H9 (cell line): Measurements from ENCODE around the gene TXNL4A. TPM values are rescaled to one million over a fixed set of nuclear protein-coding genes. Genes with fewer than 3 reads are reported as not detected.

ENCODE experiments used
- DNase-seq: peaks from one replicate; pipeline ENCODE4 v3.0.0-alpha.2; 2017
- H2AFZ ChIP-seq: one replicate; pipeline ENCODE4 v1.6.1; 2013; ENCODE audit warnings: mild to moderate bottlenecking, low read length, control low read depth, moderate library complexity
- H2AK5ac ChIP-seq: 2 replicates; pipeline ENCODE4 v1.6.1; 2013; ENCODE audit warnings: low read length, control low read depth, mixed read lengths; ENCODE audit not compliant: insufficient read length
- H2BK120ac ChIP-seq: one replicate; pipeline ENCODE4 v1.6.1; 2013; ENCODE audit warnings: low read depth, mild to moderate bottlenecking, low read length, control low read depth, inconsistent platforms; ENCODE audit not compliant: poor library complexity, severe bottlenecking
- H2BK12ac ChIP-seq: 2 replicates; pipeline ENCODE4 v1.6.1; 2013; ENCODE audit warnings: low read length, control low read depth, mixed read lengths, low read depth; ENCODE audit not compliant: insufficient read length
- H2BK15ac ChIP-seq: 2 replicates; pipeline ENCODE4 v1.6.1; 2013; ENCODE audit warnings: low read depth, low read length, control low read depth
- H2BK20ac ChIP-seq: one replicate; pipeline ENCODE4 v1.6.1; 2013; ENCODE audit warnings: low read depth, mild to moderate bottlenecking, low read length, control low read depth, inconsistent platforms; ENCODE audit not compliant: poor library complexity, severe bottlenecking
- H2BK5ac ChIP-seq: 2 replicates; pipeline ENCODE4 v1.6.1; 2013; ENCODE audit warnings: low read length, control low read depth, mixed read lengths; ENCODE audit not compliant: insufficient read length
- H3K14ac ChIP-seq: 2 replicates; pipeline ENCODE4 v1.6.1; 2013; ENCODE audit warnings: low read length, control low read depth; ENCODE audit not compliant: insufficient read depth
- H3K18ac ChIP-seq: 2 replicates; pipeline ENCODE4 v1.6.1; 2013; ENCODE audit warnings: low read depth, mild to moderate bottlenecking, mixed read lengths, low read length, control low read depth; ENCODE audit not compliant: insufficient read length
- H3K23ac ChIP-seq: 2 replicates; pipeline ENCODE4 v1.6.1; 2013; ENCODE audit warnings: low read length, control low read depth, mixed read lengths, low read depth; ENCODE audit not compliant: insufficient read length
- H3K23me2 ChIP-seq: 2 replicates; pipeline ENCODE4 v1.6.1; 2013; ENCODE audit warnings: low read depth, mild to moderate bottlenecking, mixed read lengths, low read length, control low read depth; ENCODE audit not compliant: insufficient read length, poor library complexity, severe bottlenecking
- H3K27ac ChIP-seq: 2 replicates; pipeline ENCODE4 v1.5.1; 2013; ENCODE audit warnings: low read length, control low read depth, mixed read lengths, low read depth; ENCODE audit not compliant: insufficient read length
- H3K27me3 ChIP-seq: 2 replicates; pipeline ENCODE4 v1.6.1; 2013; ENCODE audit warnings: low read length, control low read depth, inconsistent platforms; ENCODE audit not compliant: insufficient read depth
- H3K4ac ChIP-seq: 2 replicates; pipeline ENCODE4 v1.6.1; 2013; ENCODE audit warnings: low read depth, mild to moderate bottlenecking, control low read depth, inconsistent platforms, low read length, moderate library complexity
- H3K4me1 ChIP-seq: 2 replicates; pipeline ENCODE4 v1.6.1; 2013; ENCODE audit warnings: low read length, control low read depth, inconsistent platforms; ENCODE audit not compliant: insufficient read depth
- H3K4me2 ChIP-seq: 2 replicates; pipeline ENCODE4 v1.6.1; 2013; ENCODE audit warnings: low read length, control low read depth, mixed read lengths; ENCODE audit not compliant: insufficient read length, insufficient read depth
- H3K56ac ChIP-seq: 2 replicates; pipeline ENCODE4 v1.6.1; 2013; ENCODE audit warnings: low read depth, mild to moderate bottlenecking, mixed read lengths, low read length, control low read depth; ENCODE audit not compliant: insufficient read length
- H3K79me1 ChIP-seq: 2 replicates; pipeline ENCODE4 v1.6.1; 2013; ENCODE audit warnings: low read depth, mild to moderate bottlenecking, moderate library complexity, low read length, control low read depth, inconsistent platforms; ENCODE audit not compliant: insufficient read depth, poor library complexity, severe bottlenecking
- H3K79me2 ChIP-seq: 2 replicates; pipeline ENCODE4 v1.6.1; 2013; ENCODE audit warnings: low read length, control low read depth, inconsistent platforms; ENCODE audit not compliant: insufficient read depth
- H3K9ac ChIP-seq: 2 replicates; pipeline ENCODE4 v1.6.1; 2013; ENCODE audit warnings: low read length, control low read depth, mixed read lengths; ENCODE audit not compliant: insufficient read length; ENCODE audit errors: extremely low read depth
- H3K9me3 ChIP-seq: one replicate; pipeline ENCODE4 v1.6.1; 2013; ENCODE audit warnings: low read depth, low read length, inconsistent platforms; ENCODE audit not compliant: control insufficient read depth
- H3T11ph ChIP-seq: one replicate; pipeline ENCODE4 v1.6.1; 2013; ENCODE audit warnings: mild to moderate bottlenecking, low read length, control low read depth, inconsistent platforms
- H4K20me1 ChIP-seq: one replicate; pipeline ENCODE4 v1.6.1; 2013; ENCODE audit not compliant: control insufficient read depth, insufficient read length, insufficient read depth
- H4K5ac ChIP-seq: 2 replicates; pipeline ENCODE4 v1.6.1; 2013; ENCODE audit warnings: low read depth, mild to moderate bottlenecking, mixed read lengths, low read length, control low read depth; ENCODE audit not compliant: insufficient read length
- H4K8ac ChIP-seq: replicated peaks from 2 replicates; pipeline ENCODE4 v1.6.1; 2013; ENCODE audit warnings: low read length, control low read depth, mixed read lengths, low read depth; ENCODE audit not compliant: insufficient read length
- H4K91ac ChIP-seq: 2 replicates; pipeline ENCODE4 v1.6.1; 2013; ENCODE audit warnings: low read depth, mild to moderate bottlenecking, moderate library complexity, mixed read lengths, low read length, control low read depth; ENCODE audit not compliant: insufficient read length
- H3K27ac Mint-ChIP-seq, 3 experiments: 2 replicates in 2 of 3; 3 replicates in 1 of 3; pipeline ENCODE4 v1.8.0; 2020 to 2021; ENCODE audit warnings: mixed read lengths in 3 of 3, mild to moderate bottlenecking in 1 of 3, moderate library complexity in 1 of 3
- H3K27me3 Mint-ChIP-seq: 2 replicates; pipeline ENCODE4 v1.8.0; 2021; ENCODE audit warnings: low read depth, mild to moderate bottlenecking, moderate library complexity, mixed read lengths
- H3K36me3 Mint-ChIP-seq, 3 experiments: 2 replicates in 2 of 3; 3 replicates in 1 of 3; pipeline ENCODE4 v1.8.0; 2020 to 2021; ENCODE audit warnings: low read depth in 3 of 3, mixed read lengths in 3 of 3; ENCODE audit not compliant: insufficient read depth in 1 of 3
- H3K4me1 Mint-ChIP-seq, 2 experiments: 2 replicates each; pipeline ENCODE4 v1.8.0; 2020; ENCODE audit warnings: mixed read lengths in 2 of 2
- H3K4me3 Mint-ChIP-seq, 2 experiments: 2 replicates in 1 of 2; 3 replicates in 1 of 2; pipeline ENCODE4 v1.8.0; 2020 to 2021; ENCODE audit warnings: mild to moderate bottlenecking in 2 of 2, mixed read lengths in 2 of 2, moderate library complexity in 1 of 2
- H3K9me3 Mint-ChIP-seq, 2 experiments: 2 replicates in 1 of 2; 3 replicates in 1 of 2; pipeline ENCODE4 v1.8.0; 2020; ENCODE audit warnings: mild to moderate bottlenecking in 2 of 2, mixed read lengths in 2 of 2, moderate library complexity in 1 of 2
- WGBS: extraction: QIAGEN DNeasy Blood & Tissue Kit; methylation state at CpG from one replicate; pipeline ENCODE4 v1.1.7; 2013; ENCODE audit warnings: missing lambda C conversion rate, low lambda C conversion rate, mixed read lengths; ENCODE audit not compliant: insufficient read length; ENCODE audit errors: extremely low coverage; 5-methylcytosine and 5-hydroxymethylcytosine counted together
- total RNA-seq: library from RNA; stranded (reverse); gene quantifications from 2 replicates; pipeline ENCODE4 v1.2.1, GENCODE V29; 2021
- TF ChIP-seq, protein P1 (sequence below): fragments of 200-600 bp; sonication (generic); conservative IDR thresholded peaks from 3 replicates; pipeline ENCODE4 v1.8.0; 2021; ENCODE audit warnings: antibody characterized with exemption, mild to moderate bottlenecking

The TXNL4A gene
- total RNA-seq, 1 experiment from 2014 or later, result 163 TPM

DNA sequence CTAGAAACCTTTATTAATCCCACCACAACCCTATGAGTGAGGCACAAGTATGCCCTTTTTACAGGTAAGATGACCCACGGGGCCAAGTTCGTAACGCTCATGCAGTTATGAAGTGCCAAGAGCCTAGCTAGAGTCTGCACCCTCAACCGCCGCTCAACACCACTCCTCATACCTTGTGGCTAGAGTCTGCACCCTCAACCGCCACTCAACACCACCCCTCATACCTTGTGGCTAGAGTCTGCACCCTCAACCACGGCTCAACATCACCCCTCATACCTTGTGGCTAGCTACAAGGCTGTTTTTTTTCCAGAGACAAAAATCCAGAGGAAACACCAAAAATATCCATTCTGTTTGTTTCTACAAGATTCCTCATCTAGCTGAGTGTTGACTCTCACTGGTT, 4.6 kb downstream of the TXNL4A start:
- DNase-seq, result no peak
- no peak overlapping the region for H3K23ac ChIP-seq
- H2BK12ac ChIP-seq, result no peak overlapping the region
- no peak overlapping the region for H3T11ph ChIP-seq
- no peak overlapping the region for H3K9ac ChIP-seq
- no peak overlapping the region for H3K27ac ChIP-seq
- no peak overlapping the region for H4K8ac ChIP-seq
- H2BK5ac ChIP-seq, result no peak overlapping the region
- peaks cover 75% of the 10 kb centered on the region for H3K79me2 ChIP-seq
- no peak overlapping the region for H4K5ac ChIP-seq
- Mint-ChIP-seq H3K36me3 (peaks cover 30 to 47% (median 42%) of the 10 kb centered on the region in 3 experiments), H3K27ac (peak overlapping the region in 2 of 3 experiments; percentile 1 to 25; a peak in 1 of 7 replicates), H3K4me3 (no peak overlapping the region), H3K4me1 (peaks cover 9 to 12% of the 10 kb centered on the region in 2 experiments), H3K9me3 (no peaks in the 10 kb centered on the region), H3K27me3 (no peaks in the 10 kb centered on the region)
- no peak overlapping the region for H2AK5ac ChIP-seq
- no CpG with 5 or more reads among the region's 7 CpGs for WGBS
- no peak overlapping the region for H3K4ac ChIP-seq
- H3K56ac ChIP-seq, result no peak overlapping the region
- H3K14ac ChIP-seq, result no peak overlapping the region
- no peak overlapping the region for H2BK120ac ChIP-seq
- H3K23me2 ChIP-seq, result peaks cover 7% of the 10 kb centered on the region
- no peaks in the 10 kb centered on the region for H4K20me1 ChIP-seq
- H2AFZ ChIP-seq, result no peak overlapping the region
- no peak overlapping the region for H3K4me2 ChIP-seq
- no peak overlapping the region for H3K18ac ChIP-seq
- no peaks in the 10 kb centered on the region for H3K4me1 ChIP-seq
- no peak overlapping the region for H2BK15ac ChIP-seq
- H4K91ac ChIP-seq, result no peak overlapping the region
- H3K27me3 ChIP-seq, result no peaks in the 10 kb centered on the region
- TF ChIP-seq, protein P1, sequence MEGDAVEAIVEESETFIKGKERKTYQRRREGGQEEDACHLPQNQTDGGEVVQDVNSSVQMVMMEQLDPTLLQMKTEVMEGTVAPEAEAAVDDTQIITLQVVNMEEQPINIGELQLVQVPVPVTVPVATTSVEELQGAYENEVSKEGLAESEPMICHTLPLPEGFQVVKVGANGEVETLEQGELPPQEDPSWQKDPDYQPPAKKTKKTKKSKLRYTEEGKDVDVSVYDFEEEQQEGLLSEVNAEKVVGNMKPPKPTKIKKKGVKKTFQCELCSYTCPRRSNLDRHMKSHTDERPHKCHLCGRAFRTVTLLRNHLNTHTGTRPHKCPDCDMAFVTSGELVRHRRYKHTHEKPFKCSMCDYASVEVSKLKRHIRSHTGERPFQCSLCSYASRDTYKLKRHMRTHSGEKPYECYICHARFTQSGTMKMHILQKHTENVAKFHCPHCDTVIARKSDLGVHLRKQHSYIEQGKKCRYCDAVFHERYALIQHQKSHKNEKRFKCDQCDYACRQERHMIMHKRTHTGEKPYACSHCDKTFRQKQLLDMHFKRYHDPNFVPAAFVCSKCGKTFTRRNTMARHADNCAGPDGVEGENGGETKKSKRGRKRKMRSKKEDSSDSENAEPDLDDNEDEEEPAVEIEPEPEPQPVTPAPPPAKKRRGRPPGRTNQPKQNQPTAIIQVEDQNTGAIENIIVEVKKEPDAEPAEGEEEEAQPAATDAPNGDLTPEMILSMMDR, result no peak
- H3K9me3 ChIP-seq, result no peaks in the 10 kb centered on the region
- H2BK20ac ChIP-seq, result no peak overlapping the region
- H3K79me1 ChIP-seq, result peaks cover 13% of the 10 kb centered on the region
